GM12878 (cell line): ENCODE data around the gene SIL1. TPM values are rescaled to one million over a fixed set of nuclear protein-coding genes. Genes with fewer than 3 reads are reported as not detected.

ENCODE experiments used
- ATAC-seq: fragments of 200-7000 bp; cut with Tn5 transposase; 3 replicates; pipeline ENCODE4 v1.9.1; 2020; ENCODE audit warnings: mild to moderate bottlenecking, moderate library complexity
- BruUV-seq: library from RNA; stranded (reverse); fragments of 400-500 nt; replicated peaks from 2 replicates; lab custom pipeline; 2021; lab: Mats Ljungman, UMichigan
- CTCF ChIA-PET: fragments of 300-600 bp; sonication (Branson Sonifier 250); formaldehyde crosslinking; extraction: SDS; loops from one replicate; lab custom pipeline; 2021; ENCODE audit warnings: inconsistent platforms; lab: Yijun Ruan, JAX
- POLR2A ChIA-PET: fragments of 350-600 bp; formaldehyde crosslinking; extraction: SDS; loops from one replicate; lab custom pipeline; 2021; ENCODE audit warnings: inconsistent platforms; lab: Charles Lee
- RAD21 ChIA-PET: fragments of 300-600 bp; sonication (Branson Sonifier 250); formaldehyde crosslinking; loops from one replicate; lab custom pipeline; 2023; ENCODE audit warnings: antibody characterized with exemption; ENCODE audit not compliant: unreplicated experiment; lab: Charles Lee
- SMC1A ChIA-PET: fragments of 300-600 bp; sonication (Branson Sonifier 250); formaldehyde crosslinking; loops from one replicate; lab custom pipeline; 2023; ENCODE audit not compliant: unreplicated experiment, uncharacterized antibody; lab: Charles Lee
- DNase-seq: peaks from one replicate; pipeline ENCODE4 v3.0.0-alpha.2; 2011; ENCODE audit warnings: low read depth, low spot score
- FAIRE-seq: peaks from 3 replicates; lab custom pipeline; 2011; peaks lifted over from hg19 to GRCh38; lab: Jason Lieb, UNC
- H2AFZ ChIP-seq: 2 replicates; pipeline ENCODE4 v1.6.0; 2011; ENCODE audit warnings: low read depth, low read length, control low read depth; ENCODE audit not compliant: control insufficient read depth
- H3K27ac ChIP-seq: 2 replicates; pipeline ENCODE4 v1.5.1; 2011; ENCODE audit warnings: control low read depth; ENCODE audit not compliant: control insufficient read depth, insufficient read depth
- H3K27me3 ChIP-seq, 2 experiments: replicated peaks in 1 of 2; 2 replicates each; pipeline versions ENCODE4 v1.6.0 to v1.6.1; 2011; ENCODE audit warnings: low read length in 1 of 2; ENCODE audit not compliant: control insufficient read depth in 2 of 2, insufficient read depth in 2 of 2
- H3K36me3 ChIP-seq, 2 experiments: 2 replicates each; pipeline ENCODE4 v1.5.1; 2011; ENCODE audit warnings: low read length in 1 of 2; ENCODE audit not compliant: control insufficient read depth in 2 of 2, insufficient read depth in 2 of 2
- H3K4me1 ChIP-seq: 2 replicates; pipeline ENCODE4 v1.6.1; 2011; ENCODE audit warnings: mild to moderate bottlenecking, low read length, moderate library complexity, mixed read lengths; ENCODE audit not compliant: control insufficient read depth, insufficient read depth
- H3K4me2 ChIP-seq: 2 replicates; pipeline ENCODE4 v1.6.0; 2011; ENCODE audit warnings: control low read depth; ENCODE audit not compliant: control insufficient read depth, insufficient read depth
- H3K4me3 ChIP-seq: fragments of 200-600 bp; sonication (generic); 2 replicates; pipeline ENCODE4 v1.5.1; 2016
- H3K79me2 ChIP-seq: 2 replicates; pipeline ENCODE4 v1.6.0; 2011; ENCODE audit warnings: low read length; ENCODE audit not compliant: control insufficient read depth, insufficient read depth
- H3K9ac ChIP-seq: 2 replicates; pipeline ENCODE4 v1.8.0; 2011; ENCODE audit warnings: low read length, control low read depth, mixed read lengths; ENCODE audit not compliant: control insufficient read depth, insufficient read depth
- H3K9me3 ChIP-seq: replicated peaks from 3 replicates; pipeline ENCODE4 v1.5.1; 2011; ENCODE audit warnings: mild to moderate bottlenecking, low read length; ENCODE audit not compliant: control insufficient read depth, insufficient read depth
- H4K20me1 ChIP-seq: 2 replicates; pipeline ENCODE4 v1.6.0; 2011; ENCODE audit not compliant: control insufficient read depth, insufficient read depth
- BHLHE40 ChIP-seq, 2 experiments: fragments of 450-650 bp in 1 of 2; IDR thresholded peaks; 2 replicates each; pipeline ENCODE4 v1.6.1; 2011 to 2017; ENCODE audit warnings: low read depth in 2 of 2, borderline replicate concordance in 1 of 2, improper control_type of control experiment in 1 of 2, low read length in 1 of 2, mild to moderate bottlenecking in 1 of 2
- CBX5 ChIP-seq: sonication (generic); IDR thresholded peaks from 2 replicates; pipeline ENCODE4 v1.6.1; 2016; ENCODE audit warnings: low read depth, moderate library complexity, mild to moderate bottlenecking, inconsistent platforms
- CHD1 ChIP-seq: IDR thresholded peaks from 2 replicates; pipeline ENCODE4 v1.6.1; 2012; ENCODE audit warnings: low read depth, low read length, improper control_type of control experiment
- HDGF ChIP-seq: fragments of 450-650 bp; IDR thresholded peaks from 2 replicates; pipeline ENCODE4 v1.6.1; 2016; ENCODE audit warnings: antibody characterized with exemption
- IRF3 ChIP-seq: fragments of 450-650 bp; IDR thresholded peaks from 2 replicates; pipeline ENCODE4 v1.6.1; 2014; ENCODE audit warnings: mild to moderate bottlenecking
- MLLT1 ChIP-seq: fragments of 450-650 bp; IDR thresholded peaks from 2 replicates; pipeline ENCODE4 v1.6.1; 2016; ENCODE audit warnings: mild to moderate bottlenecking
- RCOR1 ChIP-seq: conservative IDR thresholded peaks from 2 replicates; pipeline ENCODE4 v1.6.1; 2012; ENCODE audit warnings: low read depth, low read length, improper control_type of control experiment
- SPI1 ChIP-seq: IDR thresholded peaks from 2 replicates; pipeline ENCODE4 v1.6.1; 2011; ENCODE audit warnings: low read depth, mild to moderate bottlenecking, low read length, moderate library complexity, borderline replicate concordance; ENCODE audit not compliant: insufficient read depth
- SUPT20H ChIP-seq: IDR thresholded peaks from 2 replicates; pipeline ENCODE4 v1.6.1; 2011; ENCODE audit warnings: low read depth, mild to moderate bottlenecking, low read length, moderate library complexity, borderline replicate concordance; ENCODE audit not compliant: control insufficient read depth
- ZBTB11 ChIP-seq: fragments of 450-650 bp; formaldehyde crosslinking; IDR thresholded peaks from 2 replicates; pipeline ENCODE4 v1.5.0; 2022; ENCODE audit warnings: mild to moderate bottlenecking, missing genetic modification characterization
- ZBTB33 ChIP-seq: fragments of 450-650 bp; IDR thresholded peaks from 2 replicates; pipeline ENCODE4 v1.6.1; 2017; ENCODE audit warnings: mild to moderate bottlenecking
- ZBTB4 ChIP-seq: fragments of 450-650 bp; formaldehyde crosslinking; IDR thresholded peaks from 2 replicates; pipeline ENCODE4 v1.4.0; 2022; ENCODE audit warnings: mild to moderate bottlenecking, moderate library complexity
- WGBS: methylation state at CpG from one replicate; pipeline ENCODE4 v1.1.6; 2016; ENCODE audit warnings: low lambda C conversion rate; ENCODE audit not compliant: insufficient replicate concordance, insufficient coverage; ENCODE audit errors: missing lambda C conversion rate; 5-methylcytosine and 5-hydroxymethylcytosine counted together
- in situ Hi-C: fragments of 300-500 bp; cut with MboI; formaldehyde crosslinking; loops from 9 replicates; pipeline ENCODE4 v1.14.3; 2018; ENCODE audit warnings: mixed read lengths
- intact Hi-C: fragments of 100-400 bp; cut with micrococcal nuclease; formaldehyde crosslinking; loops from one replicate; pipeline ENCODE4 v1.14.2; 2022; ENCODE audit not compliant: unreplicated experiment
- polyA plus RNA-seq, 11 experiments: library from polyadenylated mRNA; depleted of rRNA in 4 of 11; unstranded in 6 of 11; stranded (reverse) in 5 of 11; fragments of >200 nt; fragmentation: Nextera tagmentation in 4 of 11; fragmentation: Illumina TruSeq in 1 of 11; extraction: Ambion mirVana in 4 of 11; extraction: Trizol in 1 of 11; gene quantifications; 1 replicate in 1 of 11; 2 replicates in 10 of 11; pipeline versions ENCODE4 v1.2.1 to v1.2.3, GENCODE V29; 2011 to 2016; ENCODE audit warnings: inconsistent platforms in 2 of 11, missing spikeins in 2 of 11, low read depth in 1 of 11
- total RNA-seq, 4 experiments: library from RNA; depleted of rRNA in 3 of 4; stranded (reverse); fragments of >200 nt in 3 of 4; fragmentation: Illumina TruSeq in 1 of 4; extraction: Trizol in 1 of 4; gene quantifications; 2 replicates each; pipeline versions ENCODE4 v1.2.1 to v1.2.3, GENCODE V29; 2013 to 2021

Gene SIL1
- total and polyA plus RNA-seq, 10 of the 15 experiments (the other 5 are each of a cell fraction or from before 2014, with no cell fraction given) = 4.1 to 49.8 (median 29.4) TPM

- SMC1A ChIA-PET = interaction anchor here (0.8 to 1.2 kb wide), 3 partner anchors 14 to 95 kb away, joined by 3 to 4 read pairs (median 3); no protein-coding TSS in a partner anchor
- H4K20me1 ChIP-seq = no peaks in the 10 kb centered on the region
- no peak overlapping the region for H2AFZ ChIP-seq
- 87% methylated on average over 4 of the region's 4 CpGs for WGBS
- BruUV-seq = no TSS peak
- no peak overlapping the region for H3K4me2 ChIP-seq
- no peaks in the 10 kb centered on the region for H3K36me3 ChIP-seq
- H3K79me2 ChIP-seq = no peaks in the 10 kb centered on the region
- H3K4me3 ChIP-seq = no peak overlapping the region
- H3K27ac ChIP-seq = no peak overlapping the region
- no peaks in the 10 kb centered on the region for H3K4me1 ChIP-seq
- no peaks in the 10 kb centered on the region for H3K27me3 ChIP-seq
- H3K9me3 ChIP-seq = no peaks in the 10 kb centered on the region
- CTCF ChIA-PET = interaction anchor here (1.7 kb wide), 1 partner anchor 372 kb away, joined by 4 read pairs; no protein-coding TSS in a partner anchor
- H3K9ac ChIP-seq = no peak overlapping the region
- RAD21 ChIA-PET = no interaction called here
- DNase-seq = no peak
- intact Hi-C loops (no loop called here), in situ Hi-C loops (no loop called here)
- POLR2A ChIA-PET = interaction anchor here (0.5 to 0.9 kb wide), 2 partner anchors 11 to 88 kb away, joined by 3 to 6 read pairs; no protein-coding TSS in a partner anchor
- no peak for ATAC-seq
- FAIRE-seq = no peak
- TF ChIP-seq CHD1 (no peak), IRF3 (no peak), ZBTB33 (no peak), SUPT20H (no peak), ZBTB11 (CRISPR knock-in tag) (no peak), RCOR1 (no peak), HDGF (no peak), ZBTB4 (no peak), CBX5 (no peak), BHLHE40 (IDR thresholded peaks at IDR 0.05; ENCODE audit: borderline replicate concordance in 1 of 2, low read depth in 2 of 2, low read length in 1 of 2) (no peak), SPI1 (no peak), MLLT1 (no peak)
These were observed 35.7 kb downstream of the SIL1 start for GRCh38 chr5:139162448-139162847.
